ENCODE results near the gene LRMDA. TPM values are rescaled to one million over a fixed set of nuclear protein-coding genes. Genes with fewer than 3 reads are reported as not detected.

The LRMDA gene
- total and polyA plus RNA-seq, 7 donors: 2.8 to 22.2 (median 9.0) TPM

- WGBS, 2 donors: 44 to 47% methylated on average over 2 of the region's 2 CpGs
- peak in 1 of 4 donors; percentile 18 for TF ChIP-seq POLR2AphosphoS5 (IDR thresholded peaks at IDR 0.05)
- no peak for TF ChIP-seq POLR2A (IDR thresholded peaks at IDR 0.05)
- TF ChIP-seq, protein P1, sequence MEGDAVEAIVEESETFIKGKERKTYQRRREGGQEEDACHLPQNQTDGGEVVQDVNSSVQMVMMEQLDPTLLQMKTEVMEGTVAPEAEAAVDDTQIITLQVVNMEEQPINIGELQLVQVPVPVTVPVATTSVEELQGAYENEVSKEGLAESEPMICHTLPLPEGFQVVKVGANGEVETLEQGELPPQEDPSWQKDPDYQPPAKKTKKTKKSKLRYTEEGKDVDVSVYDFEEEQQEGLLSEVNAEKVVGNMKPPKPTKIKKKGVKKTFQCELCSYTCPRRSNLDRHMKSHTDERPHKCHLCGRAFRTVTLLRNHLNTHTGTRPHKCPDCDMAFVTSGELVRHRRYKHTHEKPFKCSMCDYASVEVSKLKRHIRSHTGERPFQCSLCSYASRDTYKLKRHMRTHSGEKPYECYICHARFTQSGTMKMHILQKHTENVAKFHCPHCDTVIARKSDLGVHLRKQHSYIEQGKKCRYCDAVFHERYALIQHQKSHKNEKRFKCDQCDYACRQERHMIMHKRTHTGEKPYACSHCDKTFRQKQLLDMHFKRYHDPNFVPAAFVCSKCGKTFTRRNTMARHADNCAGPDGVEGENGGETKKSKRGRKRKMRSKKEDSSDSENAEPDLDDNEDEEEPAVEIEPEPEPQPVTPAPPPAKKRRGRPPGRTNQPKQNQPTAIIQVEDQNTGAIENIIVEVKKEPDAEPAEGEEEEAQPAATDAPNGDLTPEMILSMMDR (IDR thresholded peaks at IDR 0.05): no peak
- no peak for TF ChIP-seq EP300 (IDR thresholded peaks at IDR 0.05)
- Histone ChIP-seq H3K9me3 (no peaks in the 10 kb centered on the region), H3K4me1 (peaks cover 0 to 12% (median 10%) of the 10 kb centered on the region in 4 donors), H3K27ac (peak overlapping the region in 3 of 4 donors; percentile 27 to 61 (median 59)), H3K4me3 (no peak overlapping the region), H3K36me3 (no peaks in the 10 kb centered on the region), H3K27me3 (no peaks in the 10 kb centered on the region)
- no peak for DNase-seq
- intact Hi-C loops (cut with DNase I): no loop called here
Measured at GRCh38 chr10:76318211-76318610, 886.8 kb downstream of the LRMDA start.

GRCh38 chr10:76319661-76320060 lies 888.2 kb downstream of the LRMDA start:
- intact Hi-C loops (cut with DNase I): no loop called here
- Histone ChIP-seq H3K4me3 (no peak overlapping the region), H3K27me3 (no peaks in the 10 kb centered on the region), H3K4me1 (peaks cover 0 to 23% (median 21%) of the 10 kb centered on the region in 4 donors), H3K27ac (no peak overlapping the region), H3K9me3 (no peaks in the 10 kb centered on the region), H3K36me3 (no peaks in the 10 kb centered on the region)
- WGBS, 2 donors: 92 to 94% methylated on average over 4 of the region's 4 CpGs
- TF ChIP-seq, protein P1 (IDR thresholded peaks at IDR 0.05): no peak
- TF ChIP-seq EP300 (IDR thresholded peaks at IDR 0.05): no peak
- TF ChIP-seq POLR2AphosphoS5 (IDR thresholded peaks at IDR 0.05): no peak
- no peak for TF ChIP-seq POLR2A (IDR thresholded peaks at IDR 0.05)
- no peak for DNase-seq

GRCh38 chr10:76324283-76324682 lies 892.9 kb downstream of the LRMDA start:
- peak; percentile 66 for DNase-seq
- H3K4me3 ChIP-seq: no peak overlapping the region
- no peaks in the 10 kb centered on the region for H3K36me3 ChIP-seq
- H3K27ac ChIP-seq: peak overlapping the region in 2 of 4 donors; percentile 37 to 38
- TF ChIP-seq EP300 (IDR thresholded peaks at IDR 0.05): no peak
- no peak for TF ChIP-seq POLR2AphosphoS5 (IDR thresholded peaks at IDR 0.05)
- no peak for TF ChIP-seq POLR2A (IDR thresholded peaks at IDR 0.05)
- TF ChIP-seq, protein P1 (IDR thresholded peaks at IDR 0.05): no peak
- 11 to 67% methylated on average over 6 of the region's 6 CpGs for WGBS, 2 donors
- intact Hi-C loops (cut with DNase I): no loop called here
- H3K9me3 ChIP-seq: no peaks in the 10 kb centered on the region
- H3K4me1 ChIP-seq: peaks cover 0 to 19% (median 13%) of the 10 kb centered on the region in 4 donors
- no peaks in the 10 kb centered on the region for H3K27me3 ChIP-seq

- H3K4me3 ChIP-seq: no peak overlapping the region
- intact Hi-C loops (cut with DNase I): no loop called here
- H3K27ac ChIP-seq: no peak overlapping the region
- 93 to 97% methylated on average over 2 of the region's 2 CpGs for WGBS, 2 donors
- peaks cover 0 to 36% (median 30%) of the 10 kb centered on the region in 4 donors for H3K4me1 ChIP-seq
- no peaks in the 10 kb centered on the region for H3K27me3 ChIP-seq
- H3K36me3 ChIP-seq: no peaks in the 10 kb centered on the region
- no peak for DNase-seq
- H3K9me3 ChIP-seq: no peaks in the 10 kb centered on the region
- TF ChIP-seq POLR2AphosphoS5 (IDR thresholded peaks at IDR 0.05): no peak
- TF ChIP-seq EP300 (IDR thresholded peaks at IDR 0.05): no peak
- TF ChIP-seq POLR2A (IDR thresholded peaks at IDR 0.05): no peak
- TF ChIP-seq, protein P1 (IDR thresholded peaks at IDR 0.05): no peak
Measured at GRCh38 chr10:76327441-76327840, 896.0 kb downstream of the LRMDA start.

DNA sequence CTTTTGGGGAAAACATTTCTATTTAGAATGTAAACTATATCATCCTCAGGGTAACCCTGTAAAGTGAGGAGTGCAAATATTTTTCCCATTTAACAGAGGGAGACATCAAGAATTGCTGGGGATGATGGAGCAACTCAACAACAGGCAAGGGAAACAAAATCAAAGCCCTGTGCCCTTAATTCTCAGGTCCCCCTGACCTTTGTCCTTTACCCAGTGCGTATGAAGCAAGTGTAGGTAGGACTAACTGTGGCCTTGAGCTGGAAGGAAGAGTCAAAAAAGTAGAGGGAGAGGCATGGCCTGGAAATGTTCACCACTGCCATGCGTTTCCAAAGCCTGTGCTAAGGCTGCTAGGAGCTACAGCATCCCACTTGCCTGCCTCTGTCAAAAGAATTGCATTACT lies 896.9 kb downstream of the LRMDA start:
- H3K4me1 ChIP-seq: peaks cover 0 to 45% (median 39%) of the 10 kb centered on the region in 4 donors

More for the DNA sequence above, 896.9 kb downstream of the LRMDA start:
- no peaks in the 10 kb centered on the region for H3K27me3 ChIP-seq
- H3K27ac ChIP-seq: no peak overlapping the region
- no peak for DNase-seq
- TF ChIP-seq POLR2A (IDR thresholded peaks at IDR 0.05) (no peak), POLR2AphosphoS5 (IDR thresholded peaks at IDR 0.05) (no peak)
- TF ChIP-seq, protein P1 (IDR thresholded peaks at IDR 0.05): no peak
- H3K4me3 ChIP-seq: no peak overlapping the region
- H3K36me3 ChIP-seq: no peaks in the 10 kb centered on the region
- no peaks in the 10 kb centered on the region for H3K9me3 ChIP-seq
- intact Hi-C loops (cut with DNase I): no loop called here
- WGBS, 2 donors: 59 to 85% methylated on average over 2 of the region's 2 CpGs

Data from sigmoid colon (tissue), 7 donors.